ENCODE data around the gene ODC1.
"Not testable (repeated sequence)": the region's sequence is repeated elsewhere in the genome, so short reads cannot be mapped to it uniquely, and the experiment has no call there.

Gene ODC1

GRCh38 chr2:10447895-10448575 lies at the start of gene ODC1:
TSS of gene ODC1 (minus strand) at chr2:10448327. CDS start at chr2:10445032, 3,295 bp downstream.
- peak; percentile 99 for DNase-seq

- peak; percentile 59 for DNase-seq
Measured at GRCh38 chr2:10497797-10498251, 49.7 kb upstream of the ODC1 start.

GRCh38 chr2:10495988-10496313 lies 47.8 kb upstream of the ODC1 start:
- DNase-seq, result no peak

- DNase-seq, result no peak
Measured at GRCh38 chr2:10495311-10495987, 47.3 kb upstream of the ODC1 start.

- no peak for DNase-seq
Measured at GRCh38 chr2:10494351-10495066, 46.4 kb upstream of the ODC1 start.

GRCh38 chr2:10493634-10494281 lies 45.6 kb upstream of the ODC1 start:
- DNase-seq, result peak; percentile 75

- DNase-seq, result no peak
Measured at GRCh38 chr2:10493075-10493633, 45.0 kb upstream of the ODC1 start.

- no peak for DNase-seq
Measured at GRCh38 chr2:10490806-10491291, 42.7 kb upstream of the ODC1 start.

- no peak for DNase-seq
Measured at GRCh38 chr2:10489842-10490555, 41.9 kb upstream of the ODC1 start.

- DNase-seq, result not testable (repeated sequence)
Measured at GRCh38 chr2:10488142-10488541, 40.0 kb upstream of the ODC1 start.

GRCh38 chr2:10487741-10488104 lies 39.6 kb upstream of the ODC1 start:
- DNase-seq, result not testable (repeated sequence)

- DNase-seq, result no peak
Measured at GRCh38 chr2:10487081-10487740, 39.1 kb upstream of the ODC1 start.

GRCh38 chr2:10486601-10487079 lies 38.5 kb upstream of the ODC1 start:
- DNase-seq, result no peak

- DNase-seq, result no peak
Measured at GRCh38 chr2:10486091-10486490, 38.0 kb upstream of the ODC1 start.

- no peak for DNase-seq
Measured at GRCh38 chr2:10482913-10483312, 34.8 kb upstream of the ODC1 start.

- DNase-seq, result no peak
Measured at GRCh38 chr2:10482460-10482859, 34.3 kb upstream of the ODC1 start.

GRCh38 chr2:10481666-10482157 lies 33.6 kb upstream of the ODC1 start:
- DNase-seq, result no peak

- no peak for DNase-seq
Measured at GRCh38 chr2:10481055-10481665, 33.0 kb upstream of the ODC1 start.

- no peak for DNase-seq
Measured at GRCh38 chr2:10480359-10480949, 32.3 kb upstream of the ODC1 start.

- no peak for DNase-seq
Measured at GRCh38 chr2:10478916-10479315, 30.8 kb upstream of the ODC1 start.

- no peak for DNase-seq
Measured at GRCh38 chr2:10478298-10478625, 30.1 kb upstream of the ODC1 start.

Data from activated CD4-positive, alpha-beta T cell treated with anti-CD3 and anti-CD28 coated beads, Interleukin-2, amount 50 U/mL, for 1 hour (primary cell).